HUES64 (cell line): Measurements from ENCODE around the gene C1QTNF2. TPM values are rescaled to one million over a fixed set of nuclear protein-coding genes. Genes with fewer than 3 reads are reported as not detected.

Experiments
- H3K27ac ChIP-seq: 2 replicates; pipeline ENCODE4 v1.7.0; 2013; ENCODE audit warnings: low read depth, low read length, inconsistent platforms
- H3K27me3 ChIP-seq: 2 replicates; pipeline ENCODE4 v1.6.1; 2013; ENCODE audit warnings: mild to moderate bottlenecking, low read length; ENCODE audit not compliant: insufficient read depth
- H3K36me3 ChIP-seq: 2 replicates; pipeline ENCODE4 v1.6.1; 2013; ENCODE audit warnings: mild to moderate bottlenecking, low read length; ENCODE audit not compliant: insufficient read depth
- H3K4me1 ChIP-seq: 2 replicates; pipeline ENCODE4 v1.6.1; 2013; ENCODE audit warnings: mild to moderate bottlenecking, low read length, moderate library complexity; ENCODE audit not compliant: insufficient read depth
- H3K4me3 ChIP-seq: 2 replicates; pipeline ENCODE4 v1.5.1; 2013; ENCODE audit warnings: mild to moderate bottlenecking, low read length, moderate library complexity
- H3K9ac ChIP-seq: 2 replicates; pipeline ENCODE4 v1.6.1; 2013; ENCODE audit warnings: mild to moderate bottlenecking, low read depth, low read length
- H3K9me3 ChIP-seq: 2 replicates; pipeline ENCODE4 v1.6.1; 2013; ENCODE audit warnings: low read depth, low read length; ENCODE audit not compliant: insufficient read depth
- WGBS: fragments of 150-250, 120-280 bp; methylation state at CpG from one replicate; pipeline ENCODE4 v1.1.7; 2013; ENCODE audit warnings: missing lambda C conversion rate; 5-methylcytosine and 5-hydroxymethylcytosine counted together
- polyA plus RNA-seq, 2 experiments: library from polyadenylated mRNA; stranded (reverse); fragments of 50-300 nt; gene quantifications; one replicate each; pipeline ENCODE4 v1.2.3, GENCODE V29; 2013

The C1QTNF2 gene, protein sequence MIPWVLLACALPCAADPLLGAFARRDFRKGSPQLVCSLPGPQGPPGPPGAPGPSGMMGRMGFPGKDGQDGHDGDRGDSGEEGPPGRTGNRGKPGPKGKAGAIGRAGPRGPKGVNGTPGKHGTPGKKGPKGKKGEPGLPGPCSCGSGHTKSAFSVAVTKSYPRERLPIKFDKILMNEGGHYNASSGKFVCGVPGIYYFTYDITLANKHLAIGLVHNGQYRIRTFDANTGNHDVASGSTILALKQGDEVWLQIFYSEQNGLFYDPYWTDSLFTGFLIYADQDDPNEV
- polyA plus RNA-seq (2013, experiment 1 of 2) = 0.50 TPM
- 0.57 TPM for polyA plus RNA-seq (2013, experiment 2 of 2)

DNA sequence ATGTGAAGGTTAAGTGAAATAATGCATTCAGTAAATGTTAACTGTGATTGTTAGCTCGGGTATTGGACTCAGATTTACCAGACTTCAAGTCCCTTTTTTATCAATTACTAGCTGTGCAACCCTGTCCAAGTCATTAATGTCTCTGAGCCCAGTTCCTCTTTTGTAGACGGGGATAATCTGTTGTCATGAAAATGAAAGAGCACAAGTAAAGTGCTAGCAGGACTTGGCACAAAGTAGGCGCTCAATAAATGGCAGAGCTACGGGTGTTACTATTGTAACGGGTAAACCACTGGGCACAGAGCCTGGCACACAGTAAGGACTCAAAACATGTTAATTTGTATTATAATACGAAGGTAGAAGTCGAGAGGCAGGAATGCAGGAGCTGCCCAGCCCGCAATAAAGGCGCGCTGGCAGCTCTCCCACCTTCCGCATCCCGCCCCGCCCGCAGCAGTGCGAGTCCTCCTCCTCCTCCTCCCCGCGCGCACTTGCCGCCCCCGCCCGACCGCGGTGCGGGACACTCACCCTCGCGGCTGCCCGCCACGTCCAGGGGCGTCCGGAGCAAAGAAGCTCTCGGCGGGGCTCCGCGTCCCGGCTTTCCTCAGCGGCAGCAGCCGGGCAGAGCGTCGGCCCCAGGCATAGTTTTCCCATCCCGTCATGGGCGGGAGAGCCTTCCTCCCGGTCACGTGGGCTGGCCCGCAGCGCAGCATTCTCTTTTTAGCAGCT is at the start of gene C1QTNF2:
TSS of gene C1QTNF2 (minus strand) at position 637 of the 723 bp plus-strand sequence. CDS start 15,615 bp downstream, outside the sequence.
- H3K9me3 ChIP-seq = no peaks in the 10 kb centered on the region
- 5% methylated on average over 45 of the region's 45 CpGs for WGBS
- H3K9ac ChIP-seq = 0 out of 2 replicates have a peak within 1 kb of the TSS, but pooled peaks have one; percentile 14
- H3K27me3 ChIP-seq = peaks cover 39% of the 10 kb centered on the region
- H3K4me1 ChIP-seq = 0 out of 2 replicates have a peak, but pooled peaks cover 4% of the 10 kb centered on the region
- no peak within 1 kb of the TSS for H3K27ac ChIP-seq
- H3K4me3 ChIP-seq = peak within 1 kb of the TSS; percentile 55
- no peaks in the 10 kb centered on the region for H3K36me3 ChIP-seq

GRCh38 chr5:160420331-160420610 is 49.8 kb upstream of the C1QTNF2 start:
- peaks cover 30% of the 10 kb centered on the region for H3K36me3 ChIP-seq
- no peak overlapping the region for H3K27ac ChIP-seq
- no peak overlapping the region for H3K9ac ChIP-seq
- H3K9me3 ChIP-seq = no peaks in the 10 kb centered on the region
- peak overlapping the region; percentile 79; the same call in 1 of the 2 replicates for H3K4me3 ChIP-seq
- H3K4me1 ChIP-seq = peaks cover 34% of the 10 kb centered on the region
- H3K27me3 ChIP-seq = no peaks in the 10 kb centered on the region

DNA sequence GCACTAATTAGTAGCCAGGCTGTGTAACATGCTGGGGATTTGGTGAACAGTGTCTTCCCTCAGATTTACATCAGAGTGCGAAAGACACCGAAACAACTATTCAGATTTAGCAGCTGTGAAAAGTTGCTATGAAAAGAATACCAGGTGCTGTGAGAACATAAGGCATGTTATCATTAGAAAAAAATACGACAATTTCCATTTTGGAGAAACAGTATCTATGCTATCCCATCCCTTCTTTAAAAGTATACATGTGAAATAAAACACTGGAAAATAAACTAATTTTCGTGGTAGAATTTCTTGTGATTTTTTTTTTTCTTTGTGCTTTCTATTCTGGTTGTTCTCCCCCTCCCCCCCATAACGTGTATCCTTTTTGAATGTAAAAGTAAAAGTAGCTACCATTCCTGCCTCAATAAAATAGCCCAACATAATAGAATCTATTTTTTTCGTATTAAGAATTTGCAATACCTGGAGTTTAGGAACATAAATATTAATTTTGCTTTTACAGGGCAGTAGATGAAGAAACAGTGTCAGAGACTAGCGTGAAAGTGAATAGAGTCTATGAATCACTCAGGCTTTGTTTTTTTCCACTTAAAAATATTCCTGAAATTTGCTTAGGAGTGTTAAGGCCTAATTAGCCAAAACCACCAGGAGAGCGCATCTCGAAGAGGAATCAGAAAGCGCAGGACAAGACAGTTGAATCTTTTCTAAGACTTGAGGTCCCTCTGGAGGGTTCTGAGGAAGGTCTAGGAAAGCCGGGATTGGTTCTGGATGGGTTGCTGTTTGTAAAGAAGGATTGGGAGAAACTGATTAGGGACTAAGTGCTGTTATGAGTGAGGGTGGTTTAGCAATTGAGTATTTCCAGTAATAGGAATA is 49.3 kb upstream of the C1QTNF2 start:
- Histone ChIP-seq H3K36me3 (peaks cover 29% of the 10 kb centered on the region), H3K27me3 (no peaks in the 10 kb centered on the region), H3K9ac (peak overlapping the region; percentile 90), H3K4me3 (peak overlapping the region; percentile 79), H3K4me1 (peaks cover 34% of the 10 kb centered on the region), H3K9me3 (no peaks in the 10 kb centered on the region), H3K27ac (peak overlapping the region; percentile 70)
- WGBS = 62% methylated on average over 7 of the region's 11 CpGs

DNA sequence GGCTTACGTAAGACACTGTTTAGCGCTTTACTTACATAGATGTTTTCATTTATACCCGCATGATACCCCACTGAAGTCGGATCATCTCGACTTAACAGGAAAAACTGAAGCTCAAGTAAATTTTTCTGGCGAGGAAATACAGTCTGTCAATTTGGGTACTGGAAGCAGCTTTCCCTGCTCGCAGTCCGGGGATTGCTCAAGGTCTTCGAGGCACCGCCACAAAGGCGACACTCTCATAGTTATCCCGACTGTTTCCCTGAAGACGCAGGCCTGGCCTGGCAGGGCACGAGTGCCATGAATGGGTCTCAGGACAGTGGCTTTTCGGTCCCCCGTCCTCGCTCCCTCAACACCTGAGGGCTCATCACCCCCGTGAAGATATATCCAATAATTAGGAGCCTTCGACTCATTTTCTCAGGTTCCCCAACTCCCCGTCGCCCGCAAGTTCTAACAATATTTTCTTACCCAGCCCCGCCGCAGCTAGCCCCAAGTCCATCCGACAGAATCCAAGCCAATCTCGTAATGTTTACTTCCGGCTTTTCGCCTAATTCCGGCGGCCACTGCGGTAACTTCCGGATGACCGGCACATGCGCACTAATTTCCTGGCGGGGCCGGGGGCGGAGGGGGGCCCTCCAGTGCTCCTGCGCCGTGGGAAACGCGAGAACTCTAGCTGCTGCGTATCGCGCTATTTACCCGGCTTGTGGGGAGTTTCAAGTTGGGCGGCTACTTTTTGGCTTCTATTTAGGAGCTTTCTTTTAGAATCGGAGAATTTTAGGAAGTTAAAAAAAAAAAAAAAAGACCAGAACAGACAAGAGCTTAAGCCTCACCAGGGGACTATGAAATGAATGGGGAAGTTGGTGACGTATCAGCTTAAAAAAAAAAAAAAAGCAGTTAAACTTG is 48.4 kb upstream of the C1QTNF2 start, which contains the start of gene SLU7:
TSS of gene SLU7 (minus strand) at position 521 of the 897 bp plus-strand sequence. CDS start 3,787 bp downstream, outside the sequence.
- H3K9me3 ChIP-seq = no peaks in the 10 kb centered on the region
- peak within 1 kb of the TSS; percentile 90 for H3K9ac ChIP-seq
- H3K27ac ChIP-seq = peak within 1 kb of the TSS; percentile 70
- WGBS = 1% methylated on average over 48 of the region's 48 CpGs
- no peaks in the 10 kb centered on the region for H3K27me3 ChIP-seq
- peak within 1 kb of the TSS; percentile 79 for H3K4me3 ChIP-seq
- peaks cover 29% of the 10 kb centered on the region for H3K36me3 ChIP-seq
- peaks cover 34% of the 10 kb centered on the region for H3K4me1 ChIP-seq

DNA sequence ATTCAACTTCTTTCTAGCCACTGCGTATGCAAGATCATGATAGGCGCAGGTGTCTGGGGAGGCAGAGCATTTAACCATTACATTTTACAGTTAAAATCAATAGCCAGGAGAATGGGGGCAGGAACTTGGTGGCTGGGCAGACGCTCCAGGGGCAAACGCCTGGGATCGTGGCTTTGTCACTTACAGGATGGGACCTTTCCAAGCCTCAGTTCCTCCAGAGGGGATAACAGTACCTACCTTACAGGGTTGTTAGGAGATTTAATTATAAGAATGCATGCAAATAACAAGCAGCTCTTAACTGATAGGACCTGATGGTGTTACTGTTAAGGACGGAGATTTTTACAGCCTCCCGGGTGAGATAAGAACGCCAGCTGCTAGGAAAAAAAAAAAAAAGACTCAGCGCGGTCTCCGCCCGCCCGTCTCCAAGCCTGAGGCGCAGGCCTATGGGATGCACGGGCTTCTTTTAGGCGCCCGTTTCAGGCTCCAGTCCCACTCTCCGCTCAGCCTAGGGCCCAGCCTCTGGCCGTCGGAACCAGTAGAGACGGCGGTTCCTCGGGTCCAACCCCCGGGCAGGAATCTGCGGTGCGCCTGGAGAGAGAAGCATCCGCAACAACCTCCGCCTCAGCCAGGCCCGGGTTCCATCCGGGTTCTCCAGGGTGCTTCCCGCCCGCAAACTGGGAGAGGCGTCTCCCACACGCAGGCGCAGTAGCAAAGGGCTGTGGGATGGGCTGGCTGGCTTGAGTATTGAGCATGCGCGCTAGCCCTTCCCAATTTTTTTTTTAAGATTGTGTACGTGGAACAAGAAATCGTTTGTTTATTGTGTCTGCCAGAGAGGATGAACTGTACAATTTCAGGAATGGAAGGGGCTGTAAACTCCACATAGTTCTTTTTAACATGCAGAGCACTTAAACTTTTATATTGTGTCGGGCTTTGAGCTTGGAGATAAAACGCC is 29.3 kb upstream of the C1QTNF2 start, which contains the start of gene FAM200C:
TSS of gene FAM200C (minus strand) at position 653 of the 952 bp plus-strand sequence. CDS start 4,564 bp downstream, outside the sequence.
- WGBS = 6% methylated on average over 41 of the region's 41 CpGs
- no peaks in the 10 kb centered on the region for H3K9me3 ChIP-seq
- H3K4me1 ChIP-seq = peaks cover 17% of the 10 kb centered on the region; the same call in 1 of the 2 replicates
- H3K27ac ChIP-seq = peak within 1 kb of the TSS; percentile 97
- H3K9ac ChIP-seq = peak within 1 kb of the TSS; percentile 99
- H3K4me3 ChIP-seq = peak within 1 kb of the TSS; percentile 90
- H3K36me3 ChIP-seq = peaks cover 28% of the 10 kb centered on the region
- no peaks in the 10 kb centered on the region for H3K27me3 ChIP-seq

DNA sequence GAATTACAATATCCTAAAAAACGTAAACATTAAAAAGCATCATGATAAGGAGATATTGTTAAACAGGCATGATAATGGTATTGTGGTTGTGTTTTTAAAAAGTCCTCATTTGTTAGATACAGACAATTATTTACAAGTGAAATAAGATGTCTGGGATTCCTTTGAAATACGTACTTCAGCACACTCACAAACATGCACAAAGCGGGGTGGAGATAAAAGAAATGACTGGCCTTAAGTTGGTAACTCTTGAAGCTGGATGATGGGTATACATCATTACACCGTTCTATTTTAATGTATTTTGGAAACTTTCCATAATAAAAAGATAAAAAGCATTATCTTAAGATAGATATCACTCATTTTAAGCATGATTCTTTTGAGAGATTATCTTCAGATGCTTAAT is 28.4 kb upstream of the C1QTNF2 start:
- H3K9ac ChIP-seq = peak overlapping the region; percentile 99
- H3K9me3 ChIP-seq = no peaks in the 10 kb centered on the region
- H3K4me3 ChIP-seq = peak overlapping the region; percentile 90
- peaks cover 17% of the 10 kb centered on the region; the same call in 1 of the 2 replicates for H3K4me1 ChIP-seq
- no CpG with 5 or more reads among the region's 4 CpGs for WGBS
- no peaks in the 10 kb centered on the region for H3K27me3 ChIP-seq
- peaks cover 25% of the 10 kb centered on the region for H3K36me3 ChIP-seq
- H3K27ac ChIP-seq = no peak overlapping the region

DNA sequence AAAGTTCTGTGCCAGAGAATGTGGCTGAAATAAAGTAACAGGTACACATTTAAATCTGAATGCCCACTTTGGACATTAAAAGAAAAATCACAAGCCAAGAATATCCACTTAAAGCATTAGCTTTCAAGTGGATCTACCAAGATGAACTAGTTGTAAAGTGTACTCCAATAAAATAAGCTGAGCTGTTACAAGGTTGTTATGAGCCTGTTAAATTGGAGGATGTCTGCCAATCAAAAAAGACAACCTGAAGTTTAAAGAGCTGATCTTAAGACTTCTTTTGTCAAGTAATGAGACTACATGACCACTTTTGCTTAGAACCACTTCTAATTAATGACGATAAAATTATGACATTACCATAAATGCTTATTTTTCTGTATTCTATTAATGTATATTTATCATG is 27.1 kb upstream of the C1QTNF2 start:
- no CpG with 5 or more reads among the region's 1 CpG for WGBS
- Histone ChIP-seq H3K27me3 (no peaks in the 10 kb centered on the region), H3K4me1 (peaks cover 17% of the 10 kb centered on the region; the same call in 1 of the 2 replicates), H3K4me3 (no peak overlapping the region), H3K9ac (peak overlapping the region; percentile 34; the same call in 1 of the 2 replicates), H3K36me3 (peaks cover 14% of the 10 kb centered on the region), H3K27ac (no peak overlapping the region), H3K9me3 (no peaks in the 10 kb centered on the region)

DNA sequence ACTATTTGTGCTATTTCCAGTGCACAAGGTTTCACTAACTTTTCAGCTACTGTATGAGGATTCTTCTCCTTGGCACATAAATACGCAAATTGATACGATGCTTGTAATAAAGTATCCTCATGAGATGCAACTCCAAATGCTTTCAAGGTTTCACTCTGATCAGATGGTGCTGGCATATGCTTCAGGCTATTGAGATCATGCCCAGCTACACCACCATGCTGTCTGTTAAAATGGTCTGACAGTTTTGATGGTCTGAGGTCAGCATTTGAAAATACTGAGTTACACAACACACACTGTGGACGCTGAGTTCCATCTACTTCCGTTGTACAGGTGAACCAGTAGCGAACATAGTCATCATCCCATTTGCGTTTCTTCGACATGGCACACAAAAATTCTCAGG is 24.7 kb upstream of the C1QTNF2 start:
- no peaks in the 10 kb centered on the region for H3K9me3 ChIP-seq
- 97% methylated on average over 7 of the region's 7 CpGs for WGBS

More for the DNA sequence above, 24.7 kb upstream of the C1QTNF2 start:
- Histone ChIP-seq H3K36me3 (peaks cover 6% of the 10 kb centered on the region; the same call in 1 of the 2 replicates), H3K9ac (no peak overlapping the region), H3K27me3 (no peaks in the 10 kb centered on the region), H3K27ac (no peak overlapping the region), H3K4me1 (peaks cover 14% of the 10 kb centered on the region; the same call in 1 of the 2 replicates), H3K4me3 (no peak overlapping the region)
